ENCODE measurements around the gene ADAMTSL2.

GRCh38 chr9:133551446-133551845 is 16.9 kb downstream of the ADAMTSL2 start:
- no peak for TF ChIP-seq POLR2AphosphoS5 (IDR thresholded peaks at IDR 0.05; ENCODE audit: low read depth, low read length)
- TF ChIP-seq TAF1 (IDR thresholded peaks at IDR 0.05; ENCODE audit: borderline replicate concordance, insufficient read depth, low read length) = no peak
